GM13976 (cell line): Measurements from ENCODE around the gene APOB.
"Not testable (repeated sequence)": the region's sequence is repeated elsewhere in the genome, so short reads cannot be mapped to it uniquely, and the experiment has no call there.

Source experiments
- DNase-seq: peaks from one replicate; pipeline ENCODE4 v3.0.0; 2012; ENCODE audit warnings: low spot score
- CTCF ChIP-seq: IDR thresholded peaks from 2 replicates; pipeline ENCODE4 v1.5.1; 2012; ENCODE audit warnings: borderline replicate concordance, mild to moderate bottlenecking; ENCODE audit not compliant: insufficient read depth; ENCODE audit errors: extremely low read depth, missing control alignments, control extremely low read depth
- in situ Hi-C: fragments of 300-500 bp; cut with MboI; formaldehyde crosslinking; loops from one replicate; pipeline ENCODE4 v1.12.0; 2022; ENCODE audit warnings: low sequenced_read_pairs, mixed read lengths, inconsistent platforms; ENCODE audit not compliant: unreplicated experiment

Gene APOB

GRCh38 chr2:21029519-21029918, 14.4 kb downstream of the APOB start:
- in situ Hi-C loops = loop anchor here (25.0 kb wide), 1 partner anchor 283 kb away; no protein-coding TSS in a partner anchor
- no peak for TF ChIP-seq CTCF
- no peak for DNase-seq

DNA sequence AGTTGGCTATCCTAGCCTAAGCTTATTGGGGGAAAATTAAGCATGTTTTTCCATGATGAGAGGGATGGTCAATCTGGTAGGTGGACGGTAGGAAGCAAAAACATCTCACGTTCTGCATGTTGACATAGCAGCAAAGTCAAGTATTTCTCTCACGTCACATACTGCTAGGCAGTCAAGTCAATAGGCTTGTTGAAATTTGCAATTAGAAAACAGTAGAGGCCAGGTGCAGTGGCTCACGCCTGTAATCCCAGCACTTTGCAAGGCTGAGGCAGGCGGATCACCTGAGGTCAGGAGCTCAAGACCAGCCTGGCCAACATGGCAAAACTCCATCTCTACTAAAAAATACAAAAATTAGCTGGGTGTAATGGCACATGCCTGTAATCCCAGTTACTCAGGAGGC, 14.9 kb downstream of the APOB start:
- in situ Hi-C loops = loop anchor here (25.0 kb wide), 1 partner anchor 283 kb away; no protein-coding TSS in a partner anchor
- DNase-seq = not testable (repeated sequence)

GRCh38 chr2:21028021-21028947, 15.6 kb downstream of the APOB start:
- in situ Hi-C loops = loop anchor here (25.0 kb wide), 1 partner anchor 284 kb away; no protein-coding TSS in a partner anchor
- TF ChIP-seq CTCF = no peak
- DNase-seq = no peak

DNA sequence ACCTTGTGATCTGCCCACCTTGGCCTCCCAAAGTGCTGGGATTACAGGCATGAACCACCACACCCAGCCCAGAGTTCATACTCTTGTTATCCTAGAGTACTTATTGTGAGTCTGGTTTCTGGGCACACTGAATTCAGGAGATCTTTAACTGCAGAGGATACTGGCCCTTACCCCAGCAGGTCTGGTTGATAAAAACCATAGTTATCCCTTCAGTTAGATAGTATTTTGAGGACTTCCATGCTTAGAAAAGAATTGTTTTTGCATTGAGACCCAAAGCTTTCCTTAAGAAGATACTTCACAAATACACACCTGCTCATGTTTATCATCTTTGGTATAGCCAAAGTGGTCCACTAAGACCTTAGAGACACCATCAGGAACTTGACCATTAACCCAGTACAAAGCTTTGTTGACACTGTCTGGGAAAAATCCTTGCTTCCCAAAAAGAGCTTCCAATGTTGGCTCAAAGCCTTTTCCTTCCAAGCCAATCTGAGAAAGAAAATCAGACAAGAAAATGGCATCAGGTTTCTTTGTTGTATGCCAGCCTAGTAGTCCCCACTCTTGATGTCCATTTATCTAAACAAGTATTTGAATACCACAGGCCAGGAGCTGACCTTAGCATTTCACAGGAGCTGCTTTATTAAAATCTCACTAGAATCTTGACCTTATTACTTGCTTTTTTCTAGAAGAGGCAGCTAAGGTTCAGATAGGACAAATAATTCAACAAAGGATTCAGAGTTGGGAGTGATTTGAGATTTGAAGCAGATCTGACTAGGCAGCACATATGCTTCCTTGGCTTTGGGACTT, 17.2 kb downstream of the APOB start:
- in situ Hi-C loops = loop anchor here (25.0 kb wide), 1 partner anchor 286 kb away; no protein-coding TSS in a partner anchor
- no peak for DNase-seq
- TF ChIP-seq CTCF = no peak

DNA sequence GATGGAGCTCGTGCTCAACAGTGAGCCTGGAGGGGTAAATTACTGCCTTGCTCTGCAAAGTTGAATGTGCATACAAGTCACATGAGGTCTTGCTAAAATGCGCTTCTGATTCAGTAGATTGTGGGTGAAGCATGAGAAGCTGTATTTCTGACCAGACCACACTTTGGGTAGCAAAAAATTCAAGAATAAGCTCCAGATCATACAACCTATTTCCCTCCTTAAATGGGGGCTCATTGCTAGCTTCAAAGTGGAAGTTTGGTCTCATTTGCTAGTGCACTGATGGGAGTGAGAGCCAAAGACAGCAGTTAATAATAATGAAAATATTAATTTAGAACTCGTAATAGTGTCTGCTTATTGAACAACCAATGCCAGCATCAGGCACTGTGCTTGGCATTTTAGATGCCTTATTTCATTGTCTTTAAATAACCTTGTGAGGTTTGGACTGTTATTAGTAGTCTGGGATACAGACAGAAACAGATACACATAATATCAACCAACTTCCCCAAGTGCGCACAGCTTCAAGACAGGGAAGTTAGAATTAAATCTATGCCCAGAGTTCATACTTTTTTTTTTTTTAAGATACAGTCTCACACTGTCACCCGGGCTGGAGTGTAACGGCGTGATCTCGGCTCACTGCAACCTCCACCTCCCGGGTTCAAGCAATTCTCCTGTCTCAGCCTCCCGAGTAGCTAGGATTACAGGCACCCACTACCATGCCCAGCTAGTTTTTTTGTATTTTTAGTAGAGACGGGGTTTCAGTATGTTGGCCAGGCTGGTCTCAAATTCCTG, 18.0 kb downstream of the APOB start:
- in situ Hi-C loops = loop anchor here (25.0 kb wide), 1 partner anchor 286 kb away; no protein-coding TSS in a partner anchor
- TF ChIP-seq CTCF = no peak

GRCh38 chr2:21024722-21025389, 19.0 kb downstream of the APOB start:
- in situ Hi-C loops = loop anchor here (25.0 kb wide), 1 partner anchor 287 kb away; no protein-coding TSS in a partner anchor
- no peak for TF ChIP-seq CTCF
- DNase-seq = no peak

More for the DNA sequence above, 18.0 kb downstream of the APOB start:
- DNase-seq = no peak
